HUES6 (cell line): Measurements from ENCODE around the gene VWA5A.
A peak's percentile ranks its signal among the peaks of the same experiment; 100 is the strongest.

Experiments used
- H3K27ac ChIP-seq: 2 replicates; pipeline ENCODE4 v1.7.0; 2013; ENCODE audit warnings: low read depth, mild to moderate bottlenecking, low read length, inconsistent platforms
- H3K27me3 ChIP-seq: 2 replicates; pipeline ENCODE4 v1.6.1; 2013; ENCODE audit warnings: low read length; ENCODE audit not compliant: control insufficient read depth, insufficient read depth
- H3K36me3 ChIP-seq: 2 replicates; pipeline ENCODE4 v1.6.1; 2013; ENCODE audit warnings: low read length; ENCODE audit not compliant: control insufficient read depth, insufficient read depth
- H3K4me1 ChIP-seq: 2 replicates; pipeline ENCODE4 v1.6.1; 2013; ENCODE audit warnings: low read length; ENCODE audit not compliant: control insufficient read depth, insufficient read depth
- H3K4me3 ChIP-seq: 2 replicates; pipeline ENCODE4 v1.5.1; 2013; ENCODE audit warnings: low read depth, low read length
- H3K9ac ChIP-seq: one replicate; pipeline ENCODE4 v1.6.1; 2013; ENCODE audit warnings: mild to moderate bottlenecking, low read length
- H3K9me3 ChIP-seq: 2 replicates; pipeline ENCODE4 v1.6.1; 2013; ENCODE audit warnings: low read depth, low read length; ENCODE audit not compliant: control insufficient read depth, insufficient read depth

VWA5A gene

DNA sequence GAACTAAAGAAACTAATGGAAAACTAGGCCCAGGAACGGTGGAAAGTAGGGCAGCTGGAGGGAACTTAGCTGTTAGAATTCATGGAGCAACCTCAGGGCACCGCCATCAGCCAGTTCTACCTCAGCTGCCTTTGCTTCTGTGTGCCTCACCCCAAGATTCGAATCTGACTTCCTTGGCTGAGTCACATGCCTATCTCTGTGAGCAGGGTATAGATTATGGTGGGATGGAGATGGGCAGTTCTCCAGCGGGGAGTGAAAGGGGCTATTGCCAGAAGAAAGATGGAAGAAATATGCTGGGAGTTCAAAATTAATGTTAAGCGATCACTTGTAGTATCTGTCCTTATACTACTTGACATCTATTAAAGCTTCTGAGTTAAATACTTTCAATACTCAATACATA is 18.9 kb upstream of the VWA5A start:
- Histone ChIP-seq H3K9ac (no peak overlapping the region), H3K27ac (no peak overlapping the region), H3K27me3 (no peaks in the 10 kb centered on the region), H3K4me3 (no peak overlapping the region), H3K4me1 (peaks cover 4% of the 10 kb centered on the region; the same call in 1 of the 2 replicates), H3K36me3 (no peaks in the 10 kb centered on the region), H3K9me3 (no peaks in the 10 kb centered on the region)

DNA sequence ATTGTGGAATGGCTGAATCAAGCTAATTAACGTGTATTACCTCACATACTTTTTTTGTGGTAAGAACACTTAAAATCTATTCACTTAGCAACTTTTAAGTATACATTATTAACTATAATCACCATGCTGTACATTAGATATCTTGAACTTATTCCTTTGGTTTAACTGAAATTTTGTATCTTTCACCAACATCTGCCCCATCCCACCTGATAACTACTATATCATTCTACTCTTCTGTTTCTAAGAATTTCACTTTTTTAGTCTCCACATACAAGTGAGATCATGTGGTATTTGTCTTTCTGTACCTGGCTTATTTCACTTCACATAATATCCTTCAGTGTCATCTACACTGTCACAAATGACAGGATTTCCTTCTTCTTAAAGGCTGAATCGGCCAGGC is 17.1 kb upstream of the VWA5A start:
- H3K27ac ChIP-seq, result no peak overlapping the region
- H3K9ac ChIP-seq, result no peak overlapping the region
- H3K9me3 ChIP-seq, result no peaks in the 10 kb centered on the region
- H3K27me3 ChIP-seq, result no peaks in the 10 kb centered on the region
- H3K36me3 ChIP-seq, result no peaks in the 10 kb centered on the region
- peaks cover 4% of the 10 kb centered on the region; the same call in 1 of the 2 replicates for H3K4me1 ChIP-seq
- H3K4me3 ChIP-seq, result no peak overlapping the region

DNA sequence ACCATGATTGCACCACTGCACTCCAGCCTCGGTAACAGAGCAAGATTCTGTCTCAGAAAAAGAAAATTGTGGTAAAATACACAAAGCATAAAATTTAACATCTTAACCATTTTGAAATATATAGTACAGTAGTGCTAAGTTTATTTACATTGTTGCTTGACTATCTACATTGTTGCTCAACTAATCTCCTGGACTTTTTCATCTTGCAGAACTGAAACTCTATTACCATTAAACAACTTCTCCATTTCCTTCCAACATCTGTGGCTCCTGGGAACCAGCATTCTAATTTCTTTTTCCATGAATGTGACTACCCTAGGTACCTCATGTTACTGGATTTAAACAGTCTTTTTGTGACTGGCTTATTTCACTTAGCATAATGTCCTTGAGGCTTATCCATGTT is 13.5 kb upstream of the VWA5A start:
- no peaks in the 10 kb centered on the region for H3K27me3 ChIP-seq
- H3K9ac ChIP-seq, result no peak overlapping the region
- H3K9me3 ChIP-seq, result no peaks in the 10 kb centered on the region
- no peaks in the 10 kb centered on the region for H3K4me1 ChIP-seq
- no peaks in the 10 kb centered on the region for H3K36me3 ChIP-seq
- no peak overlapping the region for H3K27ac ChIP-seq
- H3K4me3 ChIP-seq, result no peak overlapping the region

DNA sequence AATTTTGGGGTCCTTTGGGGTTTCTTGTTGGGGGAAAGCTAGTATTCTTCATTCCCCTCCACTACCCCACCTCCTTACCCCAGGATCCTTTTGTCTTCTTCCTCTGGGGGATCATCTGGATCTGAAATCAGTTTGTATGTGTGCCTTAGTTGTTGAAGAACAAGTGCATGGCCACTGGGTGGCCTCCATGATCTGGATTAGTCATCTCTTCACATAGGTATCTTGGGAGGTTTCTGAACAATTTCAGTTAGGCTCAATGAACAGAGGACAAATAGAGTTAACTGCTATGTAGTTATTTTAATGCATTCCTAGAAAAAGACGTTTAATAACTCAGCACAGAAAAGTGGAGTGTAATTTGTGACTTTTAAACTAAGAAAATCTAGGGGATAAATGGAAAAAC is 7.1 kb upstream of the VWA5A start:
- no peak overlapping the region for H3K27ac ChIP-seq
- H3K9me3 ChIP-seq, result no peaks in the 10 kb centered on the region
- no peaks in the 10 kb centered on the region for H3K4me1 ChIP-seq
- H3K4me3 ChIP-seq, result no peak overlapping the region
- no peaks in the 10 kb centered on the region for H3K27me3 ChIP-seq
- no peak overlapping the region for H3K9ac ChIP-seq
- H3K36me3 ChIP-seq, result no peaks in the 10 kb centered on the region

DNA sequence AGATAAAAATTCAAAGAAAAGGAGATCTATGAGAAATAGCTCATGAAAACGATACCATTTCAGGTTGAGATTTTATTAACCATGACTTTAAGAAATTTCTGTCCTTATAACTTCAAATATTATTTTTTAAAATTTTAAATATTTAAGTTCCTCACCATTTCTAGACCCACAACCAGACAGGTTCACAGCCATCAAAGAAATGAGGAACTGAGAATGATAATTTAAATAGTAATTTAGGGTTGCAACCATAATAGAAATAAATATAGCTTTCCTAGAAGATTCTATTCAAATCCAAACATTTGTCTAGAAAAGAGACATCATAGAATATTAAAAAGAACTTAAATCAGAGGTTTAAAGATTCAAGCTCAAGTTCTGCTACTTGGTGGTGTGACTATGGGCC is 5.9 kb upstream of the VWA5A start:
- no peak overlapping the region for H3K4me3 ChIP-seq
- H3K4me1 ChIP-seq, result peaks cover 5% of the 10 kb centered on the region; the same call in 1 of the 2 replicates
- H3K27ac ChIP-seq, result no peak overlapping the region
- no peak overlapping the region for H3K9ac ChIP-seq
- H3K27me3 ChIP-seq, result no peaks in the 10 kb centered on the region
- H3K9me3 ChIP-seq, result no peaks in the 10 kb centered on the region
- H3K36me3 ChIP-seq, result no peaks in the 10 kb centered on the region

DNA sequence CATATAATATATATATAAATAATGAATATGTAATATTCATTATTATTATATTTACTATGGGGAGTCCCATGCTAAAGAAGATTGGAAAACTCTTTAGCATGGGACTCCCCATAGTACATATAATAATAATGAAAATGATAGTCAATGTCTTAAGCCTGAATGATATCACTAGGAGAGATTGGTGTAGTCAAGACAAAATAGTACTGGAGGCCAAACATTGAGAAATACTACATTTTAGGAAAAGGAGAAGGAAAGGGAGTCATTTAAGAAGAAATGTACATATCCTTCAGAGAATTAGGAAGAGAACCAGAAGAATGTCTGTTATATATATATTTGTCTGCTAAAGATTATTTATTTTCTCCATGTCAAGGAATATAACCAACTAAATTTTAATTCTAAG is 5.0 kb upstream of the VWA5A start:
- Histone ChIP-seq H3K4me1 (peaks cover 9% of the 10 kb centered on the region), H3K4me3 (no peak overlapping the region), H3K27me3 (no peaks in the 10 kb centered on the region), H3K9ac (no peak overlapping the region), H3K27ac (no peak overlapping the region), H3K36me3 (no peaks in the 10 kb centered on the region), H3K9me3 (no peaks in the 10 kb centered on the region)

DNA sequence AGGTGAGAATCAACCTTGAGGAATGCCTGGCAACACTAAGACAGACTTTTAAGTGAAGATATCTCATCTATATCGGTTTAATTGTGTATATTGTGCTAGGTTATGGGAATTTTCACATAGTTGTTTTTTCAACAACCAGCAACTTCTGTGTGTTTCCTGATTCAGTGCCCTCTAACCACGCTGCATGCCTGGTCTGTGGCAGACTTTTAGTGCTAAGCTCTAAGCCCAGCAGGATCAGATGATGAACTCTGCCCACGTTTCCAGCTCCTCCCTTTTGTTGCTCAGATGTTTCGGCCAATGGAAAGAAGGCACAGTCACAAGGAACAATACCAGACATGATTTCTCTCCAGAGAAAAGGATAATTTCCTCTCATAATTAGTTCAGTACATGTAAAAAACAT is 1.4 kb upstream of the VWA5A start:
- H3K9me3 ChIP-seq, result no peaks in the 10 kb centered on the region
- peaks cover 19% of the 10 kb centered on the region for H3K36me3 ChIP-seq
- peaks cover 16% of the 10 kb centered on the region for H3K4me1 ChIP-seq
- H3K4me3 ChIP-seq, result no peak overlapping the region
- no peaks in the 10 kb centered on the region for H3K27me3 ChIP-seq
- no peak overlapping the region for H3K9ac ChIP-seq
- no peak overlapping the region for H3K27ac ChIP-seq

DNA sequence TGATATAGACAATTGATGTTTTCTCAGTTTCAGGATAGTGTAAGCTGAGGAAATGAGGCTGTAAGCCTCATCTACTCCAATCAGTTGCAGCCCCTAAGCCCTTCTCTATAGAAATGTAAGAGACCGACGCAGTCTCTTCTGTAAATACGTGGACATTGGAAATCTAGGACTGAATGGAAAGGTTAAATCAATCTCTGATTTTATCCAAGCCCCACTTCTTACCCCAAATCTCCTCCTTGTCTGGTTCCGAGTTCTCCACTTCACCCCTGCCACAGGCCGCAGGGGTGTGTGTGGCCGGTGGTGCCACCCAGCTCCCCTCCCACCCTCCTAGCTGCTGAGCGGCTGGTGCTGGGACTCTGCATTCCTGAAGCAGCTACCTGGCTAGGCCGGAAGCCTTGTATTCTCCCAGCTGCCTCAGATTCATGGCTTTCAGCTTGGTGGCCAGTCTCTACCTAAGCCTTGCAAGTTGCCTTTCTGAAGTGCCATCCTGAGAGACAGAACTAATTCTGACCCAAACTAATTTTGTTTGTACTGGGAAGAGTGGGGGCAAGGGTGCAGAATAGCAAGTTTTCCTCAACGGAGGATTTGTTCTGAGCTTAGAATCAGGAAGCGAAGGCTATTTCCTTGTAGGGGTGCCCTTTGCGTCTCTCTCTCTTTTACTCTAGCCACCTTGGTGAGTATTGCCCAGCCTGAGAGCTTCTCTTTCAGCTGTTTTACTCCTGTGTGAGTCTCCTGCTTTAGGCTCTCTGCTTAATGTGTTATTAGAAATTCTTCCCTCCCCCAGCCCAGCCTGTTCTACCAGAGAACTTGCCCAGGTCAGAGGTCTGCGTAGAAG is 749 bp downstream of the VWA5A start:
- H3K27me3 ChIP-seq, result no peaks in the 10 kb centered on the region
- H3K27ac ChIP-seq, result no peak overlapping the region
- peak overlapping the region; percentile 74 for H3K4me3 ChIP-seq
- peaks cover 40% of the 10 kb centered on the region for H3K36me3 ChIP-seq
- H3K9me3 ChIP-seq, result no peaks in the 10 kb centered on the region
- H3K4me1 ChIP-seq, result peaks cover 16% of the 10 kb centered on the region
- peak overlapping the region; percentile 62 for H3K9ac ChIP-seq

DNA sequence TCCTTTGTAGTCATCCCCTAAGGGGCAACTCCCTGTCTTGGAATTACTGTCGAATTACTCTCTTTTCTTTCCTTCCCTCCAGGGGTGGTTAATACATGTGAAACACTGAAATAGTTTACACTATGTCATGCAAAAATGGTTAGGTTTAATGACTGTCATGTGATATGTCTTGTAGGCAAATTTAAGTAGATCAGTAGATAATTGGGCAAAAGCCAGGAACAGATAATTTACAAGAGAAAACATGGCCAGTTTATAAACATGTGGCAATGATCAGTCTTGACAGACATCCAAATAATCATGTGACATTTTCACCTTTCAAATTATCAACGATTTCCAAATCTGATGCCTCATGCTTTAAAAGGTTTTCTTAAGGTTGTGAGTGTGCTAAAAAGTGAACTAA is 3.9 kb downstream of the VWA5A start:
- Histone ChIP-seq H3K9ac (no peak overlapping the region), H3K27me3 (no peaks in the 10 kb centered on the region), H3K4me1 (peaks cover 14% of the 10 kb centered on the region), H3K4me3 (no peak overlapping the region), H3K9me3 (no peaks in the 10 kb centered on the region), H3K27ac (no peak overlapping the region), H3K36me3 (peaks cover 65% of the 10 kb centered on the region)

DNA sequence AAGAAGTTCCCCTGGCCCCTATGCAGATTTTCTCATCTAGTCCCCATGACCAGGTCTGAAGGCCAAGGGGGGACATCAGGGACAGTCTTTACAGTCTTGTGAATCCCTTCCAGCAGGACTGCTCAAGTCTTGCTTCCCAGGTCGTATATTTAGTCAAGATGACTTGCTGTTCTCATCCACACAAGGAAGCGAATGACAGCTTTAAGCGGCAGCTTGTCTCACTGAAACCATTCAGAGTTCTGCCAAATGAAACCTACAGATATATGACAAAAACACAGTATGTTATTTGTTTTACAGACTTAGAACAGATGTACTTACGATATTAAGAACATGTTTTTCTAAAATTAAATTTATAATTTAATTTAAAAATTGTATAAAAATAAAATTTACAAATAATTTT is 5.6 kb downstream of the VWA5A start:
- peaks cover 9% of the 10 kb centered on the region for H3K4me1 ChIP-seq
- peaks cover 72% of the 10 kb centered on the region for H3K36me3 ChIP-seq
- no peaks in the 10 kb centered on the region for H3K27me3 ChIP-seq

DNA sequence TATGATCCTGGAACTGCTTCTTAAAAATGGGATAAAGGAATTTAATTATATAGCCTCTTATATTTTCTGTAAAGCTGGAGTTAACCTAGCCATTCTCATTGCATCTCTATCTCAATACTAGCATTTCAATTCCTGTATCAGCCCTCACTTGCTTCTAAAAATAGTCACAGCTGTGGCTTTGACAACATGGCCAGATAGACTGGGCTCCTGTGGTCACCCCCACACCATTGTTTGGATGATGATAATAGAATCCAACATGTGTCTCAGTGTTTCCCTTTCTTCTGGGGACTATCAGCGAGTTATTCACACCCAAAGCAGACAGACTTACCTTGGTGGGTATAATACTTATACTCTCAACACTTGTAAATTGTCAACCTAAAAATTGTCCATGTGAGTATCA is 6.9 kb downstream of the VWA5A start:
- Histone ChIP-seq H3K4me3 (no peak overlapping the region), H3K9me3 (no peaks in the 10 kb centered on the region), H3K27me3 (no peaks in the 10 kb centered on the region), H3K9ac (no peak overlapping the region), H3K4me1 (peaks cover 3% of the 10 kb centered on the region; the same call in 1 of the 2 replicates), H3K36me3 (peaks cover 71% of the 10 kb centered on the region), H3K27ac (no peak overlapping the region)

More for the DNA sequence above, 5.6 kb downstream of the VWA5A start:
- no peaks in the 10 kb centered on the region for H3K9me3 ChIP-seq
- H3K27ac ChIP-seq, result no peak overlapping the region
- no peak overlapping the region for H3K9ac ChIP-seq
- no peak overlapping the region for H3K4me3 ChIP-seq
